ENCODE data around the gene CCDC180. TPM values are rescaled to one million over a fixed set of nuclear protein-coding genes. Genes with fewer than 3 reads are reported as not detected.

The CCDC180 gene
- total RNA-seq, 4 donors from 2014 or later = 3.9 to 9.0 (median 5.6) TPM

GRCh38 chr9:97284798-97285197, 22.7 kb upstream of the CCDC180 start:
- no peak for TF ChIP-seq CTCF (IDR thresholded peaks at IDR 0.05; ENCODE audit: low read depth)

GRCh38 chr9:97292200-97292599, 15.3 kb upstream of the CCDC180 start:
- TF ChIP-seq CTCF (IDR thresholded peaks at IDR 0.05; ENCODE audit: low read depth) = no peak

GRCh38 chr9:97293207-97293721, 14.2 kb upstream of the CCDC180 start:
- TF ChIP-seq CTCF (IDR thresholded peaks at IDR 0.05; ENCODE audit: low read depth) = no peak

- TF ChIP-seq CTCF (IDR thresholded peaks at IDR 0.05; ENCODE audit: low read depth) = no peak
These were observed 13.6 kb upstream of the CCDC180 start for GRCh38 chr9:97293818-97294217.

GRCh38 chr9:97297889-97298288, 9.6 kb upstream of the CCDC180 start:
- no peak for TF ChIP-seq CTCF (IDR thresholded peaks at IDR 0.05; ENCODE audit: low read depth)

- TF ChIP-seq CTCF (IDR thresholded peaks at IDR 0.05; ENCODE audit: low read depth) = no peak
These were observed 7.5 kb upstream of the CCDC180 start for GRCh38 chr9:97299809-97300414.

GRCh38 chr9:97300586-97300985, 6.9 kb upstream of the CCDC180 start:
- TF ChIP-seq CTCF (IDR thresholded peaks at IDR 0.05; ENCODE audit: low read depth) = no peak
